A673 (cell line): Measurements from ENCODE around the gene RPL31. TPM values are rescaled to one million over a fixed set of nuclear protein-coding genes. Genes with fewer than 3 reads are reported as not detected.

Source experiments
- BruUV-seq: library from RNA; stranded (reverse); fragments of 400-500 nt; replicated peaks from 2 replicates; lab custom pipeline; 2021; lab: Mats Ljungman, UMichigan
- CTCF ChIA-PET: fragments of 300-600 bp; sonication (Branson Sonifier 250); formaldehyde crosslinking; loops from one replicate; lab custom pipeline; 2022; ENCODE audit warnings: antibody characterized with exemption; lab: Charles Lee
- POLR2A ChIA-PET: fragments of 300-600 bp; sonication (Branson Sonifier 250); formaldehyde crosslinking; loops from one replicate; lab custom pipeline; 2022; ENCODE audit warnings: antibody characterized with exemption; ENCODE audit not compliant: low non-redundant PET; lab: Charles Lee
- DNase-seq: peaks from one replicate; pipeline ENCODE4 v3.0.0-alpha.2; 2015; ENCODE audit warnings: low spot score
- H3K27ac ChIP-seq: fragments of 200-600 bp; sonication (generic); 2 replicates; pipeline ENCODE4 v1.5.1; 2016; ENCODE audit warnings: mixed run types, low read depth, mild to moderate bottlenecking, mixed read lengths, antibody characterized with exemption, low read length; ENCODE audit not compliant: poor library complexity, severe bottlenecking
- H3K27me3 ChIP-seq: fragments of 200-600 bp; sonication (generic); replicated peaks from 2 replicates; pipeline ENCODE4 v1.6.1; 2017; ENCODE audit warnings: mixed run types, low read depth, mild to moderate bottlenecking, mixed read lengths, antibody characterized with exemption, low read length; ENCODE audit not compliant: insufficient read depth, poor library complexity
- H3K36me3 ChIP-seq: fragments of 200-600 bp; sonication (generic); 2 replicates; pipeline ENCODE4 v1.6.1; 2016; ENCODE audit warnings: mixed run types, mild to moderate bottlenecking, mixed read lengths, antibody characterized with exemption, low read length; ENCODE audit not compliant: insufficient read depth, poor library complexity, severe bottlenecking
- H3K4me1 ChIP-seq: fragments of 200-600 bp; sonication (generic); 2 replicates; pipeline ENCODE4 v1.6.1; 2017; ENCODE audit warnings: mixed run types, mild to moderate bottlenecking, mixed read lengths, antibody characterized with exemption, low read length; ENCODE audit not compliant: insufficient read depth, poor library complexity, severe bottlenecking
- H3K4me3 ChIP-seq: fragments of 200-600 bp; sonication (generic); 2 replicates; pipeline ENCODE4 v1.5.1; 2016; ENCODE audit warnings: low read depth, mixed run types, mild to moderate bottlenecking, mixed read lengths, low read length; ENCODE audit not compliant: poor library complexity, severe bottlenecking
- H3K9me3 ChIP-seq: fragments of 200-600 bp; sonication (generic); 2 replicates; pipeline ENCODE4 v1.6.1; 2016; ENCODE audit warnings: mixed run types, low read depth, mild to moderate bottlenecking, mixed read lengths, antibody characterized with exemption, low read length; ENCODE audit not compliant: poor library complexity, severe bottlenecking
- EZH2 ChIP-seq: fragments of 200-600 bp; sonication (generic); IDR thresholded peaks from 2 replicates; pipeline ENCODE4 v1.6.1; 2017; ENCODE audit warnings: borderline replicate concordance, low read depth, mild to moderate bottlenecking, mixed read lengths, antibody characterized with exemption, low read length; ENCODE audit not compliant: poor library complexity, severe bottlenecking
- intact Hi-C: fragments of 100-400 bp; cut with micrococcal nuclease; formaldehyde crosslinking; loops from one replicate; pipeline ENCODE4 v1.10.0; 2022; ENCODE audit not compliant: unreplicated experiment
- total RNA-seq: library from RNA; stranded (reverse); gene quantifications from 2 replicates; pipeline ENCODE4 v1.2.3, GENCODE V29; 2021
- TF ChIP-seq, protein P1 (sequence below): fragments of 300-800, 200-600 bp; sonication (generic); conservative IDR thresholded peaks from 2 replicates; pipeline ENCODE4 v1.5.1; 2017; ENCODE audit warnings: low read depth, mild to moderate bottlenecking, antibody characterized with exemption, low read length, moderate library complexity, mixed read lengths

RPL31 gene
- total RNA-seq, 1 experiment from 2014 or later: 1,196 TPM

DNA sequence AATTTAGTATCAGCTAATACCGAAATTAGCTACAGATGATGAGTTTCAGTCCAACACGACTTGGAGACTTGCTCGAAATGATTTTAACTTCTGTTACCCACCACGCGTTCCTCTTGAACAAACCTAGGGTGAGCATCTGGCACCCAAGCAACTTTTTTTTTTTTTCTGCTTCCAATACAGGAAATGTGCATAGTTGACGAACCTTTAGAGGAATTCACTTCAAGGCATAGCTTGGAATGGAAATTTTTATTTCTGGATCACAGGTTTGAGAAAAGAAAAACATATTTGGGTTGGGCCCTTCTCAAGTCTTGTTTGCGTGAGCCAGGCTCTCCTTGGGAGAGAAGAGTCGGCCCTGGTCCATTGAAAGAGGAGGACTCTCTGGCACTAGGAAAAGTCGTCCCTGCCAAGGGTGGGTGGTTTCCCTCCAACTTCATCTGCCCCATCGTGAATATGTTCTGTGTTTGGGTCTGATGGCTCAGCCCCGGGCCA, 37.4 kb upstream of the RPL31 start:
- POLR2A ChIA-PET: no interaction called here
- BruUV-seq: no TSS peak
- H3K4me1 ChIP-seq: no peaks in the 10 kb centered on the region
- H3K36me3 ChIP-seq: no peaks in the 10 kb centered on the region
- TF ChIP-seq, protein P1, sequence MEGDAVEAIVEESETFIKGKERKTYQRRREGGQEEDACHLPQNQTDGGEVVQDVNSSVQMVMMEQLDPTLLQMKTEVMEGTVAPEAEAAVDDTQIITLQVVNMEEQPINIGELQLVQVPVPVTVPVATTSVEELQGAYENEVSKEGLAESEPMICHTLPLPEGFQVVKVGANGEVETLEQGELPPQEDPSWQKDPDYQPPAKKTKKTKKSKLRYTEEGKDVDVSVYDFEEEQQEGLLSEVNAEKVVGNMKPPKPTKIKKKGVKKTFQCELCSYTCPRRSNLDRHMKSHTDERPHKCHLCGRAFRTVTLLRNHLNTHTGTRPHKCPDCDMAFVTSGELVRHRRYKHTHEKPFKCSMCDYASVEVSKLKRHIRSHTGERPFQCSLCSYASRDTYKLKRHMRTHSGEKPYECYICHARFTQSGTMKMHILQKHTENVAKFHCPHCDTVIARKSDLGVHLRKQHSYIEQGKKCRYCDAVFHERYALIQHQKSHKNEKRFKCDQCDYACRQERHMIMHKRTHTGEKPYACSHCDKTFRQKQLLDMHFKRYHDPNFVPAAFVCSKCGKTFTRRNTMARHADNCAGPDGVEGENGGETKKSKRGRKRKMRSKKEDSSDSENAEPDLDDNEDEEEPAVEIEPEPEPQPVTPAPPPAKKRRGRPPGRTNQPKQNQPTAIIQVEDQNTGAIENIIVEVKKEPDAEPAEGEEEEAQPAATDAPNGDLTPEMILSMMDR: no peak
- no peak for TF ChIP-seq EZH2
- no peak for DNase-seq
- H3K27me3 ChIP-seq: no peaks in the 10 kb centered on the region
- CTCF ChIA-PET: no interaction called here
- no peak overlapping the region for H3K27ac ChIP-seq
- intact Hi-C loops: no loop called here
- no peak overlapping the region for H3K4me3 ChIP-seq
- H3K9me3 ChIP-seq: no peaks in the 10 kb centered on the region

DNA sequence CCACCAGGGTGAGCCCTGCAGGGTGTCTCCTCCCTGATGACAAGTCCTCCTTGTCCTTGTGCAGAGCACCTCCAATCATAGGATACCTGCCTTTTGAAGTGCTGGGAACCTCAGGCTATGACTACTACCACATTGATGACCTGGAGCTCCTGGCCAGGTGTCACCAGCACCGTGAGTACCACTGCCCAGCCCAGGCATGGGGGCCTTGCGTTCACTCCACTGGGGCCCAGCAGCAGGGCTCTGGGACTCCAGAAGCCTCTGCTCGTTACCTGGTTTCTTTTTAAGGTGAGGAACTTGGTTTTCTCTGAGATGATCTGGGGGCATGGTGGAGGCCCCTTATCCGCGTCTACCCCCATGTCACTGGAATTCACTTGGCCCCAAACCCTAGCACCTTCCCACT, 36.5 kb upstream of the RPL31 start:
- no peaks in the 10 kb centered on the region for H3K36me3 ChIP-seq
- DNase-seq: no peak
- H3K9me3 ChIP-seq: no peaks in the 10 kb centered on the region
- H3K27ac ChIP-seq: no peak overlapping the region
- H3K27me3 ChIP-seq: no peaks in the 10 kb centered on the region
- intact Hi-C loops: no loop called here
- no TSS peak for BruUV-seq
- no peaks in the 10 kb centered on the region for H3K4me1 ChIP-seq
- TF ChIP-seq, protein P1: no peak
- TF ChIP-seq EZH2: no peak
- ChIA-PET POLR2A (interaction anchor here (0.6 kb wide), 1 partner anchor 72 kb away, joined by 3 read pairs; no protein-coding TSS in a partner anchor), CTCF (no interaction called here)
- H3K4me3 ChIP-seq: no peak overlapping the region

DNA sequence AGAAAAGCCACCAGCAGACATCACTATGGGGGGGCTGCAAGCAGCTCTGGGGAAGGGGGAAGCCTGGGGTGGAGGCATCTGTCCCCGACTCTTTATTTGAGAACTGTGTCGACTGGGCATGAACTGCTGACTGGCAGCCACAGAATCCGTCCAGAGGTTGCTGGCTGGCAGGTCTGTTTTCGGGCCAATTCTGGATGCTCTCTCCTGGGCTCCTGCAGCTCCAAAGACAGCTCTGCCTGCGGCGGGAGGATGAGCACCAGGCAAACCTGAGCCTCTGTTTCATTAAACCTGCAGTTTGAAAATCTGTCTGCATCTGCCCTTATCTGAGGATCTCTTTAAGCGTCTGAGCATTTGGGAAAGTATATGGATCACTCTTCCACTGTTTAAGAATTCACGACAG, 34.4 kb upstream of the RPL31 start:
- no TSS peak for BruUV-seq
- Histone ChIP-seq H3K36me3 (no peaks in the 10 kb centered on the region), H3K4me1 (no peaks in the 10 kb centered on the region), H3K4me3 (no peak overlapping the region), H3K27me3 (no peaks in the 10 kb centered on the region), H3K27ac (no peak overlapping the region), H3K9me3 (no peaks in the 10 kb centered on the region)
- no peak for TF ChIP-seq EZH2
- TF ChIP-seq, protein P1: no peak
- CTCF ChIA-PET: no interaction called here
- POLR2A ChIA-PET: no interaction called here
- no peak for DNase-seq
- intact Hi-C loops: no loop called here
